Heart left ventricle (tissue), 13 donors: ENCODE data around the gene FBXL17.

Source experiments
- CTCF ChIP-seq, 12 donors: fragments of 200-600 bp; sonication (generic) in 4 of 12; IDR thresholded peaks; one replicate each; pipeline versions ENCODE4 v1.5.0 to v1.8.0; 2018 to 2022; ENCODE audit warnings: antibody characterized with exemption in 12 of 12, mild to moderate bottlenecking in 5 of 12
- POLR2A ChIP-seq, 2 donors: fragments of 450-650 bp; IDR thresholded peaks; one replicate each; pipeline ENCODE4 v1.6.1; 2017; ENCODE audit warnings: antibody characterized with exemption in 2 of 2, mild to moderate bottlenecking in 2 of 2, moderate library complexity in 2 of 2
- donor health status: ischemic (EF 13 %, LVEDD 7.1; RV severe dilation, severe dysfunction).
- donor health status: DM: no; HTN: yes; CAD: no.
- donor health status: DM: no; HTN: no; CAD: no.
- donor health status: ischemic (EF 25% LVEDD 6.9; RV normal size, moderate dysfunction).
- donor health status: ischemic (EF 25% LVEDD 5.7; RV mildly dilated, moderate dysfunction).
- donor health status: ischemic (EF 35%, LVEDD 5.7; RV mildly dilated, moderate dysfunction).
- donor health status: nonischemic (EF 11% LVEDD 7.7; RV severe dilation, severe dysfunction).
- donor health status: DM: yes; HTN: yes; CAD: no.
- donor health status: PGD.
- donor health status: ischemic (EF 29% LVEDD 5.4; RV normal size, mild dysfunction).
- donor health status: nonischemic (EF 23%, LVEDD 6.1; RV moderate dilation, normal function).

- no peak for TF ChIP-seq CTCF (IDR thresholded peaks at IDR 0.05)
- no peak for TF ChIP-seq POLR2A (IDR thresholded peaks at IDR 0.05)
These were observed 33.8 kb upstream of the FBXL17 start for GRCh38 chr5:108415726-108416125.
